Measurements from ENCODE around the gene IFT20. TPM values are rescaled to one million over a fixed set of nuclear protein-coding genes. Genes with fewer than 3 reads are reported as not detected.

Gene IFT20
- total RNA-seq, 4 donors from 2014 or later, result 7.2 to 46.0 (median 32.4) TPM

- intact Hi-C loops (cut with DNase I; ENCODE audit: low total_unique reads) (no loop called here), in situ Hi-C loops (cut with MboI; ENCODE audit: low pct_ligation_motif_present in 1 of 4, low pct_unique_long_range_greater_than_20kb in 1 of 4, low sequenced_read_pairs in 3 of 4) (no loop called here)
- no peaks in the 10 kb centered on the region for H3K27me3 ChIP-seq
- TF ChIP-seq POLR2A (IDR thresholded peaks at IDR 0.05) (no peak), CTCF (IDR thresholded peaks at IDR 0.05) (no peak), EP300 (IDR thresholded peaks at IDR 0.05; ENCODE audit: low read depth) (no peak), POLR2AphosphoS5 (IDR thresholded peaks at IDR 0.05) (no peak)
- H3K9me3 ChIP-seq, result no peaks in the 10 kb centered on the region
- H3K4me3 ChIP-seq, result peak overlapping the region; percentile 33 to 95 (median 93)
- peak overlapping the region; percentile 88 to 94 (median 91) for H3K27ac ChIP-seq
- DNase-seq, result no peak
- peaks cover 16 to 24% (median 18%) of the 10 kb centered on the region in 4 donors for H3K4me1 ChIP-seq
- 3 to 20% methylated on average over 1 to 4 of the region's 4 CpGs for WGBS, 2 donors (ENCODE audit: low coverage in 1 of 2)
- H3K36me3 ChIP-seq, result peaks cover 0 to 51% (median 20%) of the 10 kb centered on the region in 4 donors
Observed at GRCh38 chr17:28357901-28358197, 22.6 kb upstream of the IFT20 start.

- H3K27ac ChIP-seq, result peak within 1 kb of the TSS; percentile 88 to 94 (median 91)
- peak; percentile 96 for DNase-seq
- no peaks in the 10 kb centered on the region for H3K9me3 ChIP-seq
- H3K36me3 ChIP-seq, result peaks cover 0 to 49% (median 23%) of the 10 kb centered on the region in 4 donors
- no peak for TF ChIP-seq EP300 (IDR thresholded peaks at IDR 0.05; ENCODE audit: low read depth)
- peak; percentile 88 for TF ChIP-seq POLR2A (IDR thresholded peaks at IDR 0.05)
- TF ChIP-seq POLR2AphosphoS5 (IDR thresholded peaks at IDR 0.05), result peak; percentile 87 to 92 (median 88)
- peaks cover 16 to 24% (median 18%) of the 10 kb centered on the region in 4 donors for H3K4me1 ChIP-seq
- no peaks in the 10 kb centered on the region for H3K27me3 ChIP-seq
- 1% methylated on average over 58 of the region's 80 CpGs; no CpG with 5 or more reads in 1 of the 2 donors for WGBS, 2 donors (ENCODE audit: low coverage in 1 of 2)
- in situ Hi-C loops (cut with MboI; ENCODE audit: low pct_ligation_motif_present in 1 of 4, low pct_unique_long_range_greater_than_20kb in 1 of 4, low sequenced_read_pairs in 3 of 4), result no loop called here
- intact Hi-C loops (cut with DNase I; ENCODE audit: low total_unique reads), result no loop called here
- peak within 1 kb of the TSS; percentile 75 to 95 (median 93) for H3K4me3 ChIP-seq
Observed at GRCh38 chr17:28357061-28357900, 22.0 kb upstream of the IFT20 start, which contains the start of gene POLDIP2. Gene POLDIP2 (minus strand): TSS chr17:28357527. CDS start chr17:28357448, 79 bp downstream.

GRCh38 chr17:28350271-28350670, 15.0 kb upstream of the IFT20 start:
- peaks cover 0 to 68% (median 26%) of the 10 kb centered on the region in 4 donors for H3K36me3 ChIP-seq
- no peaks in the 10 kb centered on the region for H3K4me1 ChIP-seq
- no peaks in the 10 kb centered on the region for H3K27me3 ChIP-seq
- no peaks in the 10 kb centered on the region for H3K9me3 ChIP-seq
- H3K27ac ChIP-seq, result no peak overlapping the region
- 94 to 97% methylated on average over 4 to 7 of the region's 7 CpGs for WGBS, 2 donors (ENCODE audit: low coverage in 1 of 2)
- intact Hi-C loops (cut with DNase I; ENCODE audit: low total_unique reads) (no loop called here), in situ Hi-C loops (cut with MboI; ENCODE audit: low pct_ligation_motif_present in 1 of 4, low pct_unique_long_range_greater_than_20kb in 1 of 4, low sequenced_read_pairs in 3 of 4) (no loop called here)
- TF ChIP-seq CTCF (IDR thresholded peaks at IDR 0.05) (no peak), POLR2AphosphoS5 (IDR thresholded peaks at IDR 0.05) (no peak), EP300 (IDR thresholded peaks at IDR 0.05; ENCODE audit: low read depth) (no peak), POLR2A (IDR thresholded peaks at IDR 0.05) (no peak)
- DNase-seq, result no peak
- no peak overlapping the region for H3K4me3 ChIP-seq

- in situ Hi-C loops (cut with MboI; ENCODE audit: low pct_ligation_motif_present in 1 of 4, low pct_unique_long_range_greater_than_20kb in 1 of 4, low sequenced_read_pairs in 3 of 4), result no loop called here
- 87% methylated on average over 2 of the region's 3 CpGs; no CpG with 5 or more reads in 1 of the 2 donors for WGBS, 2 donors (ENCODE audit: low coverage in 1 of 2)
Observed at GRCh38 chr17:28348979-28349378, 13.7 kb upstream of the IFT20 start.

More at GRCh38 chr17:28348979-28349378, 13.7 kb upstream of the IFT20 start:
- no peak for DNase-seq
- H3K4me1 ChIP-seq, result no peaks in the 10 kb centered on the region
- no peaks in the 10 kb centered on the region for H3K9me3 ChIP-seq
- TF ChIP-seq POLR2A (IDR thresholded peaks at IDR 0.05), result no peak
- TF ChIP-seq POLR2AphosphoS5 (IDR thresholded peaks at IDR 0.05), result no peak
- TF ChIP-seq EP300 (IDR thresholded peaks at IDR 0.05; ENCODE audit: low read depth), result no peak
- TF ChIP-seq CTCF (IDR thresholded peaks at IDR 0.05), result no peak
- H3K27me3 ChIP-seq, result no peaks in the 10 kb centered on the region
- H3K27ac ChIP-seq, result no peak overlapping the region
- no peak overlapping the region for H3K4me3 ChIP-seq
- H3K36me3 ChIP-seq, result peaks cover 0 to 71% (median 27%) of the 10 kb centered on the region in 4 donors
- intact Hi-C loops (cut with DNase I; ENCODE audit: low total_unique reads), result no loop called here
